ENCODE results near the gene NSD2. TPM values are rescaled to one million over a fixed set of nuclear protein-coding genes. Genes with fewer than 3 reads are reported as not detected.

NSD2 gene
- total RNA-seq, 3 donors from 2014 or later: 82.8 to 114 (median 83.3) TPM

- TF ChIP-seq, protein P1, sequence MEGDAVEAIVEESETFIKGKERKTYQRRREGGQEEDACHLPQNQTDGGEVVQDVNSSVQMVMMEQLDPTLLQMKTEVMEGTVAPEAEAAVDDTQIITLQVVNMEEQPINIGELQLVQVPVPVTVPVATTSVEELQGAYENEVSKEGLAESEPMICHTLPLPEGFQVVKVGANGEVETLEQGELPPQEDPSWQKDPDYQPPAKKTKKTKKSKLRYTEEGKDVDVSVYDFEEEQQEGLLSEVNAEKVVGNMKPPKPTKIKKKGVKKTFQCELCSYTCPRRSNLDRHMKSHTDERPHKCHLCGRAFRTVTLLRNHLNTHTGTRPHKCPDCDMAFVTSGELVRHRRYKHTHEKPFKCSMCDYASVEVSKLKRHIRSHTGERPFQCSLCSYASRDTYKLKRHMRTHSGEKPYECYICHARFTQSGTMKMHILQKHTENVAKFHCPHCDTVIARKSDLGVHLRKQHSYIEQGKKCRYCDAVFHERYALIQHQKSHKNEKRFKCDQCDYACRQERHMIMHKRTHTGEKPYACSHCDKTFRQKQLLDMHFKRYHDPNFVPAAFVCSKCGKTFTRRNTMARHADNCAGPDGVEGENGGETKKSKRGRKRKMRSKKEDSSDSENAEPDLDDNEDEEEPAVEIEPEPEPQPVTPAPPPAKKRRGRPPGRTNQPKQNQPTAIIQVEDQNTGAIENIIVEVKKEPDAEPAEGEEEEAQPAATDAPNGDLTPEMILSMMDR (IDR thresholded peaks at IDR 0.05): no peak
- Histone ChIP-seq H3K36me3 (ENCODE audit: low read depth) (peaks cover 5% of the 10 kb centered on the region), H3K9me3 (no peaks in the 10 kb centered on the region), H3K4me1 (ENCODE audit: low read depth) (no peaks in the 10 kb centered on the region), H3K4me3 (no peak overlapping the region)
- DNase-seq: no peak
- intact Hi-C loops (cut with DNase I, micrococcal nuclease): no loop called here
- no peak for ATAC-seq
Measured at GRCh38 chr4:1978226-1978625, 107.0 kb downstream of the NSD2 start.

- Histone ChIP-seq H3K36me3 (ENCODE audit: low read depth) (peaks cover 5% of the 10 kb centered on the region), H3K9me3 (no peaks in the 10 kb centered on the region), H3K4me1 (ENCODE audit: low read depth) (no peaks in the 10 kb centered on the region), H3K4me3 (no peak overlapping the region)
- ATAC-seq (no peak), DNase-seq (no peak)
- TF ChIP-seq, protein P1 (IDR thresholded peaks at IDR 0.05): no peak
- intact Hi-C loops (cut with DNase I, micrococcal nuclease): no loop called here
Measured at GRCh38 chr4:1978741-1979476, 107.7 kb downstream of the NSD2 start.

DNA sequence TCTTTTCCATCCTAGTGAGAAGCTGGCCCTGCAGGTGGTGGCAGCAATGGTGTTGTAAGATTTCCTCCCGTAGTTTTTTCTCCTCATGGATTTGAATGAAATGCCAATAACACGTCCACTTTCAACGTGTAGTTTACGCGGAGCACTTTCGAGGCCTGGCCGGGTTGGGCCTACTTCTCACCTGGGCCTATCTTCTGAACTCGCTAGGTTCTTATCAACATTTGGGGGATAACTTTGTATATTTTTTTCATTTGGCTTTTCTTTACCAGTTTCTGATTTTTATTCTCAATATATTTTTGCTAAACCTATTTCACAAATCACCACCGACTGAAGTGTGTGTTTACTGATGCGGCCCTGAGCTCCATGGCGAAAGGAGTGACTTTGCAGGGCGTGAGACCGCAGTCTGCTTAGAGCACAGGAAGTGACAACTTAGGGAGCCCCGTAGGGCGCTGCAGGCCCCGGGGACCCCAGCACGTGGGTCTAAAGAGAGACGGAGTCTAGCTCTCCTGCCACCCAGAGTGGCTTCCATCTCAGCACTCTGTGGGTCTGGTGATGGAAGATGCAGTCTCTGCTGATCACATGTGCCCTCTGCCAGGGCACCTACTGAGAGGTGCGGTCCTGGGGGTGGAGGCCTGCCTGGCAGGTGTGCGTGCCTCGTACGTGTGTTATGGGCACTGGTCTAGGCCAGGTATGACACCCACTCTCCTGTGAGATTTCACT, 108.4 kb downstream of the NSD2 start:
- Histone ChIP-seq H3K36me3 (ENCODE audit: low read depth) (peaks cover 5% of the 10 kb centered on the region), H3K4me3 (no peak overlapping the region), H3K4me1 (ENCODE audit: low read depth) (no peaks in the 10 kb centered on the region), H3K9me3 (no peaks in the 10 kb centered on the region)
- ATAC-seq (no peak), DNase-seq (no peak)
- TF ChIP-seq, protein P1 (IDR thresholded peaks at IDR 0.05): no peak
- intact Hi-C loops (cut with DNase I, micrococcal nuclease): no loop called here

DNA sequence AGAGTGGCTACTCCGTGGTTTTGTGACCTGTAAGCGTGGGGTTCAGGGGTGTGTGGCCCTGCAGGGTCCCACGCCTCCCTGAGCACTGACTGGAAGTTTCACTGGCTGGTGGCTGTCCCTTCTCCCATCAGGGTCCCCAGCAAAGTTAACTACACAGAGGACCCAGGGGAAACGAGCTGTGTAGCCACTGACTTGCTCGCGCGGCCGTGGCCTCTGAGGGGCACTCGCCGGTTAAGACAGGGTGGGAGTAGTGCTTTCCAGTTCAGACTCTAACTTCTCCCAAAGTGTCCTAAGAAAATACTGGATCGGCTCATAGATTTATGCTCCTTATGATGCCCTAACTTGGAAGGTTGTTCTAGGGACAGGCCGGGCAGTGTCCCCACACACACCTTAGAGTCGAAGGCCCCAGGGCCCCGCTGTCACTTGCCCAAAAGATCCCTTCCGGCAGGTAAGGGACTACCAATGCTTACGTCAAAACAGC, 109.4 kb downstream of the NSD2 start:
- DNase-seq (no peak), ATAC-seq (no peak)
- H3K36me3 ChIP-seq (ENCODE audit: low read depth): peaks cover 7% of the 10 kb centered on the region
- H3K9me3 ChIP-seq: no peaks in the 10 kb centered on the region
- TF ChIP-seq, protein P1 (IDR thresholded peaks at IDR 0.05): no peak
- no peaks in the 10 kb centered on the region for H3K4me1 ChIP-seq (ENCODE audit: low read depth)
- H3K4me3 ChIP-seq: no peak overlapping the region
- intact Hi-C loops (cut with DNase I, micrococcal nuclease): no loop called here

DNA sequence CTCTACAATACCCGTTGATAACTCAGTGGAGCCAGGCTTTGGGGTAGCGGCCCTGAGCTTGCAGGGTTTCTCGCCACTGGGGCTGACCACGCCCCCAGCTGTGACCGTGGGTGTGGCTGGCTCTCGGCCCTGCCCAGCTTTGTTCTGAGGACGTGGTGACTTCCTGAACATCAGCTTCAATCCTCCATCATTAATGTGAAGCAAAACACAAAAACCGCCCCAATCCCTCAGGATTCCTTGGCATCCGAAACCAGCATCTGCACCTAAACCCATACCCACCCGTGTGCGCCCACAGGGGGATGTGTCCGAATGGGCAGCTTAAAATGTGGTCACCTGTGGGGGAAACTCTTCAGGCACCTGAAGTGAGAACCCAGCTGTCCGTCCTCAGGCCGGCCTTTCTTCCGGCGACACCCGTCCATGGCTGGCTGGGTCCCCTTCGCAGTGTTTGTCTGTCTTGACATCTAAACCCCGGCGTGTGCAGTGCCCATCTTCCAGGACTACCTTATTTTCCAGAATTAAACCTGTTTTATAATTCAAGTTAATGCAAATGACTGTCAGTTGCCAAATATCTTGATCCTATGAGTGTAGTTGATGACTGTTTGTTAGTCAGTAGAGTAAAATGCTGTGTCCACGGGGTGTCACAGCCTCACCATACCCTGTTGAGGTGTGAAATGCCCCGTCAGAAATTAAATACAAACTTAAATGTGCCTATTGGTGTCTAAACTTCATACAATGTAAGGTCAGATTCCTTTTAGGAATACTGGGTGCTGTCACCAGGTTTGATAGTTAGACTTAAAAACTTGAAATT, 110.3 kb downstream of the NSD2 start:
- ATAC-seq (peak; percentile 74), DNase-seq (peak in 2 of 3 donors; percentile 65 to 73)
- TF ChIP-seq, protein P1 (IDR thresholded peaks at IDR 0.05): no peak
- Histone ChIP-seq H3K36me3 (ENCODE audit: low read depth) (peaks cover 11% of the 10 kb centered on the region), H3K9me3 (no peaks in the 10 kb centered on the region), H3K4me1 (ENCODE audit: low read depth) (no peaks in the 10 kb centered on the region), H3K4me3 (no peak overlapping the region)
- intact Hi-C loops (cut with DNase I, micrococcal nuclease): no loop called here

All from mucosa of descending colon (tissue), 3 donors.